Measurements from ENCODE around the gene ADAMTS14. TPM values are rescaled to one million over a fixed set of nuclear protein-coding genes. Genes with fewer than 3 reads are reported as not detected.

Gene ADAMTS14
- total RNA-seq, 1 donor from 2014 or later, result not detected

GRCh38 chr10:70692043-70692603, 19.8 kb downstream of the ADAMTS14 start:
- intact Hi-C loops (cut with micrococcal nuclease), result no loop called here

- intact Hi-C loops (cut with micrococcal nuclease), result no loop called here
Observed at GRCh38 chr10:70693619-70694335, 21.5 kb downstream of the ADAMTS14 start.

DNA sequence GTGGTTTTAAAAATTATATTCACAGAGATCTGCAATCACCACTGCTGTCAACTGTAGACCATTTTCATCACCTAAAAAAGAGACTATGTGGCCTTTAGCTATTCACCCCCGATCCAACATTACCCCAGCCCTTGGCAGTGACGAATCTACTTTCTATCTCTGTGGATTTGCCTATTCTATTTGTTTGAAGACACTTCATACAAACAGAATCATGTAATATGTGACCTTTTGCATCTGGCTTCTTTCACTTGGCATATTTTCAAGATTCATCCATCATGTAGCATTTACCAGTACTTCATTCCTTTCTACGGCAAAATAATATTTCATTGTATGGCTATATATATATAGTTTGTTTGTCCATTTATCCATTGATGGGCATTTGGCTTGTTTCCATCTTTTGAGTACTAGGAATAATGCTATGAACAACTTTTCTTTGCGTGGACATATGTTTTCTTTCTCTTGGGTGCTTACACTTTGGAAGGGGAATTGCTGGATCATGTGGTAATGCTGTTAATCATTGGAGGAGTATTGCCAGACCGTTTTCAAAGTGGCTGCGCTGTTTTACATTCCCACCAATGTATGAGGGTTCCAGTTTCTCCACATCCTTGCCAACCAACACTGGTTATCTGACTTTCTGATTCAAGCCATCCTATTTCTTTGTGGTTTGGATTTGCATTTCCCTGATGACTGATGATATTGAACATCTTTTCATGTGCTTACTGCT, 22.3 kb downstream of the ADAMTS14 start:
- intact Hi-C loops (cut with micrococcal nuclease), result no loop called here

DNA sequence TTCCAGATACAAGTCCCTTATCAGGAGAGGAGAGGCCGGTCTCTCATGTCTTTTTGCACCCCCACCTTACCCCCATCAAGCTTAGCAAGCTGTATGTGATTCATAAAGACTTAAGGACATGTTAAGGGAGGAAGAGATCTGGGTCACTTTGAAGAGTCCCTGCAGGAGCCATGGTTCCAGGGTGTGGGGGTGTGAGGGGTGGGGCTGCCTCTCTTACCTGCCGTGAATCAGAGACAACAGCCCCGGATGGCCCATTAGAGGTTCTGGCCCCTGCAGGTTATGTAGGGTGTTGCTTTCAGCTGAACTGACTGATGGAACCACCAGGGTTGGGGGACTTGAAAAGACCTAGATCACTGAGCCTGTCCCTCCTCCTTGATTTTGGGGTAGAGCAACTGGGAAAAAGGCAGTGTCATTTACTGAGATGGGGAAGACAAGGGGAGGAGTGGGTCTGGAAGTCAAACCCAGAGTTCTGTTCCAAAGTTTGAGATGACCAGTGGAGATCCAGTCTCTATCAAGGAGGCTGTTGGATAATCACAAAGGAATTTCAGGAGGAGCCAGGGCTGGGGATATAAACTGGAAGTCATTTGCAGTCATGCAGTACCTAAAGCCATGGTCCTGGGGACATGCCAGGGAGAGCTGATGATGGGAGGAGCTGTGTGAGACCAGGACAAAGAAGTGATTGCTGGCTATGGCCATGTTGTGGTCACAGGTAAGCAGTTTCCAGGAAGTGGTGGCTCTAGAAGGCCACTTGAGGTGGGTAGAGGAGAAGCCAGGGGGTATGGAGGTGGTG, 23.1 kb downstream of the ADAMTS14 start:
- intact Hi-C loops (cut with micrococcal nuclease), result no loop called here

GRCh38 chr10:70698211-70698610, 25.9 kb downstream of the ADAMTS14 start:
- intact Hi-C loops (cut with micrococcal nuclease), result no loop called here

GRCh38 chr10:70699063-70699658, 26.9 kb downstream of the ADAMTS14 start:
- intact Hi-C loops (cut with micrococcal nuclease), result no loop called here

- intact Hi-C loops (cut with micrococcal nuclease), result no loop called here
Observed at GRCh38 chr10:70699659-70700174, 27.4 kb downstream of the ADAMTS14 start.

DNA sequence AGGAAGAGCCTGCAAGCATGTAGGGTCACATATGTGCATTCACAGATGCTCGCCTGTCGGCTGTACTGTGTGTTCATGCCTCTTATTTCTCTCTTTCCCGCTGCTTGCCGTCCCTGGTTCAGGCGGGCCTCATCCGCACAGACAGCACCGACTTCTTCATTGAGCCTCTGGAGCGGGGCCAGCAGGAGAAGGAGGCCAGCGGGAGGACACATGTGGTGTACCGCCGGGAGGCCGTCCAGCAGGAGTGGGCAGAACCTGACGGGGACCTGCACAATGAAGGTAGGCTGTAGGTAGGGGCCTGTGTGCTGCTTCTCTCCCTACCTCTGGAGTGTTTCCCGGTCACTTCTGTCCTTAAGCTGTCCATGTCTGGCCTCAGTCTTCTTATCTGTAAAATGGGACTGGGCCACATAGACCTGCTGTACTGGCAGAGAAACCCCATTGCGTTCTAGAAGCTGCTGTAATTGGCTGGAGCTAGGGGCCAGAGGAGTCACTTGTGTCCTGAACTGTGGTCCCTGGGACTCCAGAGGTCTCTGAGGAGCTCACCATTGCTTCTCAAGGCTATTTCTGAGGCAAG, 30.0 kb downstream of the ADAMTS14 start:
- intact Hi-C loops (cut with micrococcal nuclease), result no loop called here

GRCh38 chr10:70704211-70704610, 31.9 kb downstream of the ADAMTS14 start:
- intact Hi-C loops (cut with micrococcal nuclease), result no loop called here

- intact Hi-C loops (cut with micrococcal nuclease), result no loop called here
Observed at GRCh38 chr10:70705121-70705861, 33.0 kb downstream of the ADAMTS14 start.

GRCh38 chr10:70711177-70711576, 38.9 kb downstream of the ADAMTS14 start:
- intact Hi-C loops (cut with micrococcal nuclease), result no loop called here

- intact Hi-C loops (cut with micrococcal nuclease), result no loop called here
Observed at GRCh38 chr10:70711911-70712310, 39.6 kb downstream of the ADAMTS14 start.

DNA sequence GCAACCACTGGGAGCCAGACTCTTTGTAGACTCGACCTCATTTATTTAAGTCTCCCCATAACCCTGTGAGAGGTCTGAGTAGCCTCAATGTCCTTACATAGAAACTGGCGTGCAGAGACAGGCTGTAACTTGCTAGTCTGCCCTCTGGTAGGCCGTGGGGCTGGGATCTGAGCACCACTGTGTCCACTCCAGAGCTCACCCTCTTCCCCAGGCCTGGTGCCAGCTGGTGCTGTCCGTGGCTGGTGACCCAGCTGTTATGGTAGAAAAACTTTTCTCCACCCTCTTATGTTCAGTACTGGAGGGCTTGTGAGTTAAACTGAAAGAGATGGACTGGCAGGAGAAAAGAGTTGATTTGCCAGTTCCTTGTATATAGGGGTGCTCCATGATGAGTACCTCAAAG, 41.9 kb downstream of the ADAMTS14 start:
- intact Hi-C loops (cut with micrococcal nuclease), result no loop called here

GRCh38 chr10:70714951-70715350, 42.6 kb downstream of the ADAMTS14 start:
- intact Hi-C loops (cut with micrococcal nuclease), result no loop called here

GRCh38 chr10:70715853-70716795, 43.8 kb downstream of the ADAMTS14 start:
- intact Hi-C loops (cut with micrococcal nuclease), result no loop called here

- intact Hi-C loops (cut with micrococcal nuclease), result no loop called here
Observed at GRCh38 chr10:70722820-70723424, 50.6 kb downstream of the ADAMTS14 start.

GRCh38 chr10:70723771-70724170, 51.5 kb downstream of the ADAMTS14 start:
- intact Hi-C loops (cut with micrococcal nuclease), result no loop called here

GRCh38 chr10:70726909-70727495, 54.7 kb downstream of the ADAMTS14 start:
- intact Hi-C loops (cut with micrococcal nuclease), result no loop called here

All from T-helper 2 cell treated with Interferon-gamma antibody and Interleukin-4, amounts not matched to agents 100 ng/mL and 5 ng/mL, for 36 hours (primary cell).